CD14-positive monocyte (primary cell): ENCODE data around the gene HK2. TPM values are rescaled to one million over a fixed set of nuclear protein-coding genes. Genes with fewer than 3 reads are reported as not detected.

Experiments
- DNase-seq, 3 donors: peaks; one replicate each; pipeline ENCODE4 v3.0.0-alpha.2; 2011 to 2022
- H2AFZ ChIP-seq: 2 replicates; pipeline ENCODE4 v1.6.0; 2012; ENCODE audit warnings: mild to moderate bottlenecking, low read depth, low read length, inconsistent platforms; ENCODE audit not compliant: insufficient read depth, poor library complexity, severe bottlenecking
- H3K27ac ChIP-seq, 2 donors: 1 replicate in 1 of 2; 2 replicates in 1 of 2; pipeline ENCODE4 v1.5.1; 2012 to 2013; ENCODE audit warnings: low read length in 2 of 2, control low read depth in 1 of 2, inconsistent platforms in 1 of 2, low read depth in 1 of 2, mild to moderate bottlenecking in 1 of 2
- H3K27me3 ChIP-seq, 2 donors: one replicate each; pipeline versions ENCODE4 v1.6.0 to v1.6.1; 2011 to 2013; ENCODE audit warnings: low read length in 2 of 2; ENCODE audit not compliant: control insufficient read depth in 2 of 2, insufficient read depth in 2 of 2
- H3K36me3 ChIP-seq, 2 donors: replicated peaks in 1 of 2; 1 replicate in 1 of 2; 2 replicates in 1 of 2; pipeline versions ENCODE4 v1.5.1 to v1.6.1; 2012 to 2013; ENCODE audit warnings: low read length in 2 of 2, control low read depth in 1 of 2, inconsistent platforms in 1 of 2, mild to moderate bottlenecking in 1 of 2; ENCODE audit not compliant: insufficient read depth in 2 of 2, control insufficient read depth in 1 of 2
- H3K4me1 ChIP-seq, 2 donors: 1 replicate in 1 of 2; 2 replicates in 1 of 2; pipeline versions ENCODE4 v1.5.1 to v1.6.1; 2012 to 2013; ENCODE audit warnings: low read length in 2 of 2, control low read depth in 1 of 2, inconsistent platforms in 1 of 2, mild to moderate bottlenecking in 1 of 2, moderate library complexity in 1 of 2; ENCODE audit not compliant: insufficient read depth in 2 of 2, control insufficient read depth in 1 of 2
- H3K4me2 ChIP-seq: replicated peaks from 2 replicates; pipeline ENCODE3; 2012; ENCODE audit warnings: low read length, moderate library complexity, mild to moderate bottlenecking; ENCODE audit not compliant: poor library complexity, severe bottlenecking; ENCODE audit errors: extremely low read depth
- H3K4me3 ChIP-seq, 3 experiments: fragments of 200-600 bp in 1 of 3; sonication (generic) in 1 of 3; replicated peaks in 1 of 3; 1 replicate in 2 of 3; 2 replicates in 1 of 3; pipeline ENCODE4 v1.5.1; 2011 to 2013; ENCODE audit warnings: low read length in 3 of 3, mild to moderate bottlenecking in 3 of 3, control low read depth in 2 of 3, low read depth in 2 of 3, inconsistent platforms in 1 of 3, moderate library complexity in 1 of 3
- H3K79me2 ChIP-seq: 2 replicates; pipeline ENCODE4 v1.6.0; 2012; ENCODE audit warnings: mild to moderate bottlenecking, control low read depth, inconsistent platforms, low read length, moderate library complexity; ENCODE audit not compliant: insufficient read depth
- H3K9ac ChIP-seq: 2 replicates; pipeline ENCODE4 v1.6.0; 2017; ENCODE audit warnings: low read length, mild to moderate bottlenecking; ENCODE audit not compliant: insufficient read depth, poor library complexity, severe bottlenecking
- H3K9me3 ChIP-seq, 2 donors: replicated peaks in 1 of 2; 1 replicate in 1 of 2; 2 replicates in 1 of 2; pipeline versions ENCODE4 v1.5.1 to v1.6.1; 2012 to 2013; ENCODE audit warnings: low read length in 2 of 2, control low read depth in 1 of 2; ENCODE audit not compliant: control insufficient read depth in 1 of 2, insufficient read depth in 1 of 2
- H4K20me1 ChIP-seq: 2 replicates; pipeline ENCODE4 v1.6.0; 2012; ENCODE audit warnings: mild to moderate bottlenecking, low read length, control low read depth, moderate library complexity; ENCODE audit not compliant: insufficient read depth
- H3K27ac Mint-ChIP-seq, 7 donors: one replicate each; pipeline ENCODE4 v1.8.0; 2020; ENCODE audit warnings: mild to moderate bottlenecking in 7 of 7, mixed read lengths in 7 of 7, moderate library complexity in 6 of 7, inconsistent platforms in 2 of 7
- H3K27me3 Mint-ChIP-seq, 3 donors: one replicate each; pipeline ENCODE4 v1.8.0; 2021 to 2022; ENCODE audit warnings: low read depth in 3 of 3, mild to moderate bottlenecking in 3 of 3, mixed read lengths in 3 of 3, moderate library complexity in 3 of 3, inconsistent platforms in 1 of 3
- H3K36me3 Mint-ChIP-seq, 2 donors: one replicate each; pipeline ENCODE4 v1.8.0; 2020; ENCODE audit warnings: mixed read lengths in 2 of 2, inconsistent platforms in 1 of 2, mild to moderate bottlenecking in 1 of 2
- H3K4me1 Mint-ChIP-seq: one replicate; pipeline ENCODE4 v1.8.0; 2020; ENCODE audit warnings: mild to moderate bottlenecking, mixed read lengths
- H3K4me3 Mint-ChIP-seq, 2 donors: one replicate each; pipeline ENCODE4 v1.8.0; 2020; ENCODE audit warnings: mild to moderate bottlenecking in 2 of 2, mixed read lengths in 2 of 2, moderate library complexity in 1 of 2
- H3K9me3 Mint-ChIP-seq, 7 donors: one replicate each; pipeline ENCODE4 v1.8.0; 2020 to 2022; ENCODE audit warnings: mixed read lengths in 7 of 7, mild to moderate bottlenecking in 6 of 7, moderate library complexity in 6 of 7, inconsistent platforms in 2 of 7
- WGBS: methylation state at CpG from one replicate; pipeline ENCODE4 v1.1.5; 2013; ENCODE audit warnings: missing lambda C conversion rate; ENCODE audit not compliant: insufficient coverage; 5-methylcytosine and 5-hydroxymethylcytosine counted together
- intact Hi-C, 2 donors: fragments of 100-400 bp; cut with micrococcal nuclease; formaldehyde crosslinking; loops; one replicate each; pipeline versions ENCODE4 v1.15.0 to v1.15.1; 2023
- polyA plus RNA-seq, 3 donors: library from polyadenylated mRNA; depleted of rRNA in 1 of 3; unstranded in 2 of 3; stranded (reverse) in 1 of 3; fragments of 300-500 nt in 2 of 3; fragments of >200 nt in 1 of 3; fragmentation: Illumina TruSeq in 2 of 3; gene quantifications; 1 replicate in 2 of 3; 2 replicates in 1 of 3; pipeline ENCODE4 v1.2.3, GENCODE V29; 2012 to 2021
- TF ChIP-seq, protein P1 (sequence below): fragments of 200-600 bp; IDR thresholded peaks from one replicate; pipeline ENCODE4 v1.8.0; 2022; ENCODE audit warnings: antibody characterized with exemption, mild to moderate bottlenecking

HK2 gene
- polyA plus RNA-seq, 3 donors, result 20.3 to 46.7 (median 29.8) TPM

DNA sequence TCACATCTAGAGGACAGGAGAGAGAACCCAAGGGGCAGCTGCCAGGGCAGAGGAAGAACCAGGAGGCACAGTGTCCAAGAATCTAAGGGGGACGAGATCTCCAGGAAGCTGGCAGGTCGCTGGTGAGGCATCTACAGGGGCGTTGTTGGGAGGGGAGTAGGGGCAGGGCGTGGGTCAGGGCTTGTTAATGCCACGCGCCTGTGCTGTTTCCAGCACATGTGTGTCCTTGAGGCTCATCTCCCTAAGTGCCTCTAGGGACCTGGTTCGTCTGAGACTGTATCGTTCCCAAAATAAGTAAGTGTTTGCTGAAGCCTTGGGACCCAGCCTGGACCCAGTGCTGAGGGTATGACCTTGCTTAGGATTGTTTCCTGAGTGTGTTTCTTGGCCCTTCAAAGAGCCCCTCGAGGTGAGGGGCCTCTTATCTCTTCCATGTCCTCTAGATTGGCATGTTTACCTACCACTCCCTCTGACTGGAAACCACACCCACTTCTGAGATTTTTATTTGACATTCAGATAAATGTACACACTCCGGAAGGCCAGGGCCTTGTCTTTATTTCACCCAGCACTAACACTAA, 22.2 kb downstream of the HK2 start:
- peak overlapping the region in 4 of 7 donors; percentile 40 to 78 (median 58) for H3K27ac Mint-ChIP-seq
- peaks cover 61 to 89% of the 10 kb centered on the region in 2 donors for H3K36me3 Mint-ChIP-seq
- H3K9ac ChIP-seq, result no peak overlapping the region
- peaks cover 29 to 45% of the 10 kb centered on the region in 2 donors for H3K4me1 ChIP-seq
- H3K27me3 ChIP-seq, result no peaks in the 10 kb centered on the region
- intact Hi-C loops, result no loop called here
- no peak overlapping the region for H2AFZ ChIP-seq
- H3K9me3 Mint-ChIP-seq, result peaks cover 0 to 2% (median 0%) of the 10 kb centered on the region in 7 donors
- no peak overlapping the region for H3K4me3 Mint-ChIP-seq
- H3K4me3 ChIP-seq, result no peak overlapping the region
- peaks cover 100% of the 10 kb centered on the region for H3K79me2 ChIP-seq
- H3K27ac ChIP-seq, result peak overlapping the region in 1 of 2 donors; percentile 22
- TF ChIP-seq, protein P1, sequence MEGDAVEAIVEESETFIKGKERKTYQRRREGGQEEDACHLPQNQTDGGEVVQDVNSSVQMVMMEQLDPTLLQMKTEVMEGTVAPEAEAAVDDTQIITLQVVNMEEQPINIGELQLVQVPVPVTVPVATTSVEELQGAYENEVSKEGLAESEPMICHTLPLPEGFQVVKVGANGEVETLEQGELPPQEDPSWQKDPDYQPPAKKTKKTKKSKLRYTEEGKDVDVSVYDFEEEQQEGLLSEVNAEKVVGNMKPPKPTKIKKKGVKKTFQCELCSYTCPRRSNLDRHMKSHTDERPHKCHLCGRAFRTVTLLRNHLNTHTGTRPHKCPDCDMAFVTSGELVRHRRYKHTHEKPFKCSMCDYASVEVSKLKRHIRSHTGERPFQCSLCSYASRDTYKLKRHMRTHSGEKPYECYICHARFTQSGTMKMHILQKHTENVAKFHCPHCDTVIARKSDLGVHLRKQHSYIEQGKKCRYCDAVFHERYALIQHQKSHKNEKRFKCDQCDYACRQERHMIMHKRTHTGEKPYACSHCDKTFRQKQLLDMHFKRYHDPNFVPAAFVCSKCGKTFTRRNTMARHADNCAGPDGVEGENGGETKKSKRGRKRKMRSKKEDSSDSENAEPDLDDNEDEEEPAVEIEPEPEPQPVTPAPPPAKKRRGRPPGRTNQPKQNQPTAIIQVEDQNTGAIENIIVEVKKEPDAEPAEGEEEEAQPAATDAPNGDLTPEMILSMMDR, result no peak
- H3K4me1 Mint-ChIP-seq, result peaks cover 57% of the 10 kb centered on the region
- 89% methylated on average over 7 of the region's 10 CpGs for WGBS
- peaks cover 99% of the 10 kb centered on the region for H4K20me1 ChIP-seq
- no peak for DNase-seq
- peaks cover 35 to 65% of the 10 kb centered on the region in 2 donors for H3K36me3 ChIP-seq
- H3K9me3 ChIP-seq, result no peaks in the 10 kb centered on the region
- no peak overlapping the region for H3K4me2 ChIP-seq
- peaks cover 0 to 1% (median under 1%) of the 10 kb centered on the region in 3 donors for H3K27me3 Mint-ChIP-seq

DNA sequence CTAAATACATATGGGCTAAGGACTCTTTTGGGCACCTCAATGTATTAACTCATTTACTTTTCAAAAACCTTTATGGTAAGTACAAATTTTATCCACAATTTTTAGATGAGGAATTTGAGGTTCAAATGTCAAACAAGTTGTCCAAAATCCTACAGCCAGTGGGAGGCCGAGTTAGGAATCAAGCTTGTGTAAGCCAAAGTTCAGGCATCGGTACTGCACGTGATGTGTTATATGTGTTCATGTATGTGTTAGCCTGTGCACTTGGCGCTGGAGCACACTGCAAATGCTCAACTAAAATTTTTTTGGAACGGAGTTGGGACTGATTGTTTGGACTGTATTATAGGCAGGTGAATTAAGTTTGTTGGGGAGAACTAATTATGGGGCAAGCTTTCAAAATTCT, 22.7 kb downstream of the HK2 start:
- Histone ChIP-seq H3K79me2 (peaks cover 100% of the 10 kb centered on the region), H3K27ac (no peak overlapping the region), H2AFZ (no peak overlapping the region), H3K4me2 (no peak overlapping the region), H3K36me3 (peaks cover 35 to 70% of the 10 kb centered on the region in 2 donors), H3K9me3 (no peaks in the 10 kb centered on the region), H4K20me1 (peaks cover 99% of the 10 kb centered on the region), H3K4me3 (no peak overlapping the region), H3K9ac (no peak overlapping the region), H3K27me3 (no peaks in the 10 kb centered on the region), H3K4me1 (peaks cover 24 to 40% of the 10 kb centered on the region in 2 donors)
- TF ChIP-seq, protein P1, result no peak
- H3K36me3 Mint-ChIP-seq, result peaks cover 59 to 88% of the 10 kb centered on the region in 2 donors
- H3K4me1 Mint-ChIP-seq, result peaks cover 54% of the 10 kb centered on the region
- intact Hi-C loops, result no loop called here
- no peak overlapping the region for H3K4me3 Mint-ChIP-seq
- no peak for DNase-seq
- peaks cover 0 to 2% (median 0%) of the 10 kb centered on the region in 7 donors for H3K9me3 Mint-ChIP-seq
- H3K27me3 Mint-ChIP-seq, result peaks cover 0 to 1% (median 0%) of the 10 kb centered on the region in 3 donors
- H3K27ac Mint-ChIP-seq, result peak overlapping the region in 1 of 7 donors; percentile 77
- WGBS, result 100% methylated on average over 5 of the region's 5 CpGs
